Inflammatory macrophage treated with lipopolysaccharide for 4 hours (primary cell): ENCODE data around the gene TRERF1.

ENCODE experiments used
- DNase-seq: peaks from one replicate; pipeline ENCODE4 v3.0.0-alpha.2; 2020

The TRERF1 gene

GRCh38 chr6:42179261-42179944 is 272.3 kb downstream of the TRERF1 start:
- no peak for DNase-seq

GRCh38 chr6:42177514-42178364 is 274.0 kb downstream of the TRERF1 start:
- DNase-seq = no peak

DNA sequence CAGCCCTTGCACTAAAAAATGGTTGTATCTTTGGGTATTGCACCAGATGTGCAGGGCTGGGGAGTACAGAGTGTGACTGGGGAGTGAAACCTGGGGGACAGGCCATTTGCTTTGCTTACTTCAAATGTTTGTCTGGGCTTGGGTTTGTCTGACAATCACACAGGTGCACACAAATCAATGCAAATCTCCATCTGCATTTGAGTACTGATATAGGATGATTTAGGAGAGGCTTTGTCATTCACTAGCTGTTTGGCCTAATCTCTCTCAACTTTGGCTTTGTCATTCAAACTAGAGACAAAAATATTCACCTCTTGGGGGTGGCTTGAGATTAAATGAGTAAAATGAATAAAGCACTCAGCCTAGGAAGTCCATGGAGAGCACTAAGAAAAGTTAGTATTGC is 274.7 kb downstream of the TRERF1 start:
- DNase-seq = no peak

- no peak for DNase-seq
Observed at GRCh38 chr6:42175860-42176259, 275.9 kb downstream of the TRERF1 start.
